ENCODE results near the gene CLPTM1L. TPM values are rescaled to one million over a fixed set of nuclear protein-coding genes. Genes with fewer than 3 reads are reported as not detected.
"Not testable (repeated sequence)": the region's sequence is repeated elsewhere in the genome, so short reads cannot be mapped to it uniquely, and the experiment has no call there.

The CLPTM1L gene
- total RNA-seq, 3 donors from 2014 or later, result 86.6 to 101 (median 97.6) TPM

DNA sequence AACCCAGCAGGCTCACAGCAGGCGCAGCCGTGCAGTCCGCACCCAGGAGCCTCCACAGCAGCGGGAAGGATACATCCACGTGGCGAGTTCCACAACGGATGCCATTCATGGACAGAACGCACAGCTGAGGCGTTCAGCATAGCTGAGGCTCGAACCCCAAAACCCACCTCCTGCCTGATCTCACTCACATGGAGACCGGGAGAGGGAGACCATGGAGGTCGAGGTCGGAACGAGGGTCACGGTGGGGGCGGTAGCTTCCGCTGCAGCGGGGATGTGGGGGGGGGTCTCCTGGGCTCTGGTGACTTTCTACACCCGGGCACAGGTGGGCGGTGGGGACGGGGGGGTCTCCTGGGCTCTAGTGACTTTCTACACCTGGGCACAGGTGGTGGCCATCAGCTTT lies 67.6 kb downstream of the CLPTM1L start:
- no peak for TF ChIP-seq CTCF (IDR thresholded peaks at IDR 0.05)
- no peak overlapping the region for H3K4me3 ChIP-seq
- intact Hi-C loops (cut with DNase I, micrococcal nuclease), result no loop called here
- H3K9me3 ChIP-seq, result no peaks in the 10 kb centered on the region
- DNase-seq (peak in 1 of 3 donors; percentile 37), ATAC-seq (no peak)
- H3K36me3 ChIP-seq (ENCODE audit: low read depth), result no peaks in the 10 kb centered on the region
- no peaks in the 10 kb centered on the region for H3K4me1 ChIP-seq (ENCODE audit: low read depth)

- intact Hi-C loops (cut with DNase I, micrococcal nuclease), result no loop called here
- DNase-seq (no peak), ATAC-seq (no peak)
- no peaks in the 10 kb centered on the region for H3K4me1 ChIP-seq (ENCODE audit: low read depth)
- no peak overlapping the region for H3K4me3 ChIP-seq
- no peaks in the 10 kb centered on the region for H3K9me3 ChIP-seq
- H3K36me3 ChIP-seq (ENCODE audit: low read depth), result no peaks in the 10 kb centered on the region
- TF ChIP-seq CTCF (IDR thresholded peaks at IDR 0.05), result no peak
Measured at GRCh38 chr5:1276930-1277329, 68.0 kb downstream of the CLPTM1L start.

DNA sequence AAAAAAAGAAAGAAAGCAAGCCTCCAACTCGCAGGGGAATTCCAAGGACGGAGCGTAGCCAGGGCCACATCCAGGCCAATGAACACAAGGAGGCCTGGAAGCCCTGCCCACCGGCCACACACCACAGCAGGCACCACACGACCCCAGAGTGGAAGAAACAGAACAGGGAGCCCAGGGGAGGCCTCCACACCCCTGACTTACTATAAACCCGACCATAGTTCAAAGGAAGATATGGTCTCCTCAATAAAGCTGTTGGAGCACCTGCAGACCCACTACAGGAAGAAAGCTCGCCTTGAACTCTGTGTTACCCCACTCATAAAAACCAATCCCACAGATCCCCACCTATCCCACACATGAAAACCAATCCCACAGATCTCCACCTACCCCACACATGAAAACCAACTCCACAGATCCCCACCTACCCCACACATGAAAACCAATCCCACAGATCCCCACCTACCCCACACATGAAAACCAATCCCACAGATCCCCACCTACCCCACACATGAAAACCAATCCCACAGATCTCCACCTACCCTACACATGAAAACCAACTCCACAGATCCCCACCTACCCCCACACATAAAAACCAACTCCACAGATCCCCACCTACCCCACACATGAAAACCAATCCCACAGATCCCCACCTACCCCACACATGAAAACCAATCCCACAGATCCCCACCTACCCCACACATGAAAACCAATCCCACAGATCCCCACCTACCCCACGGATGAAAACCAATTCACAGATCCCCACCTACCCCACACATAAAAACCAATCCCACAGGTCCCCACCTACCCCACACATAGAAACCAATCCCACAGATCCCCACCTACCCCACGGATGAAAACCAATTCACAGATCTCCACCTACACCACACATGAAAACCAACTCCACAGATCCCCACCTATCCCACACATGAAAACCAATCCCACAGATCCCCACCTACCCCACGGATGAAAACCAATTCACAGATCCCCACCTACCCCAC lies 69.2 kb downstream of the CLPTM1L start:
- DNase-seq; H3K36me3 ChIP-seq (ENCODE audit: low read depth); H3K4me1 ChIP-seq (ENCODE audit: low read depth); H3K9me3 ChIP-seq; ATAC-seq; intact Hi-C loops (cut with DNase I, micrococcal nuclease); H3K4me3 ChIP-seq: not testable (repeated sequence)

- no peak overlapping the region for H3K4me3 ChIP-seq
- no peaks in the 10 kb centered on the region for H3K9me3 ChIP-seq
- no peak for DNase-seq
- H3K36me3 ChIP-seq (ENCODE audit: low read depth), result no peaks in the 10 kb centered on the region
- intact Hi-C loops (cut with DNase I, micrococcal nuclease), result no loop called here
- no peak for ATAC-seq
- H3K4me1 ChIP-seq (ENCODE audit: low read depth), result no peaks in the 10 kb centered on the region
- TF ChIP-seq CTCF (IDR thresholded peaks at IDR 0.05), result no peak
Measured at GRCh38 chr5:1274471-1274870, 70.4 kb downstream of the CLPTM1L start.

- Histone ChIP-seq H3K4me3 (no peak overlapping the region), H3K36me3 (ENCODE audit: low read depth) (no peaks in the 10 kb centered on the region), H3K9me3 (no peaks in the 10 kb centered on the region), H3K4me1 (ENCODE audit: low read depth) (no peaks in the 10 kb centered on the region)
- ATAC-seq (no peak), DNase-seq (no peak)
- intact Hi-C loops (cut with DNase I, micrococcal nuclease), result no loop called here
- TF ChIP-seq CTCF (IDR thresholded peaks at IDR 0.05), result no peak
Measured at GRCh38 chr5:1273745-1274144, 71.2 kb downstream of the CLPTM1L start.

DNA sequence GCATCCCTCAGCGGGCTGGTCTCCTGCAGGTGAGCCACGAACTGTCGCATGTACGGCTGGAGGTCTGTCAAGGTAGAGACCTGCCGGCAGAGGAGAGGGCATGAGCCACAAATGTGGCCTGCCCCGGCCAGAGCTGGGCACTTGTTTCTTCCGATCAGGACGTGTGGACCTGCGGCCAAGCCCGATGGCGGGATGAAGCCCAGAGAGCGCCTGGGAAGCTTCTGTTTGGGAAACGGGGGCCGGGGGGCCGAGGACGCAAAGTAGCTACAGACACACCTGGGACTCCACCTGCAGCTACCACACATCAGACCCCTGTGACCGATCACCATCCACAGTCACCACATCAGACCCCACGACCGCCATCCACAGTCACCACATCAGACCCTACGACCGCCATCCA lies 72.7 kb downstream of the CLPTM1L start:
- no peak for TF ChIP-seq CTCF (IDR thresholded peaks at IDR 0.05)
- Histone ChIP-seq H3K4me3 (no peak overlapping the region), H3K9me3 (no peaks in the 10 kb centered on the region), H3K36me3 (ENCODE audit: low read depth) (no peaks in the 10 kb centered on the region), H3K4me1 (ENCODE audit: low read depth) (no peaks in the 10 kb centered on the region)
- DNase-seq (no peak), ATAC-seq (no peak)
- intact Hi-C loops (cut with DNase I, micrococcal nuclease), result no loop called here

Measured in mucosa of descending colon (tissue), 3 donors.